HG03139 (cell line): ENCODE measurements around the gene RBM33.
"Not testable (repeated sequence)": the region's sequence is repeated elsewhere in the genome, so short reads cannot be mapped to it uniquely, and the experiment has no call there.

Experiments
- ATAC-seq: cut with Tn5 transposase; IDR thresholded peaks from one replicate; pipeline ENCODE4 v1.9.1; 2021; ENCODE audit not compliant: unreplicated experiment

The RBM33 gene, protein sequence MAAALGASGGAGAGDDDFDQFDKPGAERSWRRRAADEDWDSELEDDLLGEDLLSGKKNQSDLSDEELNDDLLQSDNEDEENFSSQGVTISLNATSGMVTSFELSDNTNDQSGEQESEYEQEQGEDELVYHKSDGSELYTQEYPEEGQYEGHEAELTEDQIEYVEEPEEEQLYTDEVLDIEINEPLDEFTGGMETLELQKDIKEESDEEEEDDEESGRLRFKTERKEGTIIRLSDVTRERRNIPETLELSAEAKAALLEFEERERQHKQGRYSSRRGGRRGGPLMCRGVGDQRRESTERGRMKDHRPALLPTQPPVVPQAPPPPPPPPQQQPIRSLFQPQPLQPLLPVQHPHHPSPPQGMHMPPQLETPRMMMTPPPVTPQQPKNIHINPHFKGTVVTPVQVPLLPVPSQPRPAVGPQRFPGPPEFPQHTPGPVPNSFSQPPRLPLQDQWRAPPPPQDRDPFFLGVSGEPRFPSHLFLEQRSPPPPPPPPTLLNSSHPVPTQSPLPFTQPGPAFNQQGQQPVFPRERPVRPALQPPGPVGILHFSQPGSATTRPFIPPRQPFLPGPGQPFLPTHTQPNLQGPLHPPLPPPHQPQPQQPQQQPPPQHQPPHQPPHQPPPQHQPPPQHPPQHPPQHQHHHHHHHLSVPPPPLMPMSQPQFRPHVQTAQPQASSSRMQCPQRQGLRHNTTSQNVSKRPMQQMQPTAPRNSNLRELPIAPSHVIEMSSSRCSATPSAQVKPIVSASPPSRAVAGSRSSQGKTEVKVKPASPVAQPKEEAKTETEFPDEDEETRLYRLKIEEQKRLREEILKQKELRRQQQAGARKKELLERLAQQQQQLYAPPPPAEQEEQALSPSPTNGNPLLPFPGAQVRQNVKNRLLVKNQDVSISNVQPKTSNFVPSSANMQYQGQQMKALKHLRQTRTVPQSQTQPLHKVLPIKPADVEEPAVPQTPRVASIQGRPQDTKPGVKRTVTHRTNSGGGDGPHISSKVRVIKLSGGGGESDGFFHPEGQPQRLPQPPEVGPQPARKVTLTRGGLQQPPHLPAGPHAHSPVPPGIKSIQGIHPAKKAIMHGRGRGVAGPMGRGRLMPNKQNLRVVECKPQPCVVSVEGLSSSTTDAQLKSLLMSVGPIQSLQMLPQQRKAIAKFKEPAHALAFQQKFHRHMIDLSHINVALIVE

DNA sequence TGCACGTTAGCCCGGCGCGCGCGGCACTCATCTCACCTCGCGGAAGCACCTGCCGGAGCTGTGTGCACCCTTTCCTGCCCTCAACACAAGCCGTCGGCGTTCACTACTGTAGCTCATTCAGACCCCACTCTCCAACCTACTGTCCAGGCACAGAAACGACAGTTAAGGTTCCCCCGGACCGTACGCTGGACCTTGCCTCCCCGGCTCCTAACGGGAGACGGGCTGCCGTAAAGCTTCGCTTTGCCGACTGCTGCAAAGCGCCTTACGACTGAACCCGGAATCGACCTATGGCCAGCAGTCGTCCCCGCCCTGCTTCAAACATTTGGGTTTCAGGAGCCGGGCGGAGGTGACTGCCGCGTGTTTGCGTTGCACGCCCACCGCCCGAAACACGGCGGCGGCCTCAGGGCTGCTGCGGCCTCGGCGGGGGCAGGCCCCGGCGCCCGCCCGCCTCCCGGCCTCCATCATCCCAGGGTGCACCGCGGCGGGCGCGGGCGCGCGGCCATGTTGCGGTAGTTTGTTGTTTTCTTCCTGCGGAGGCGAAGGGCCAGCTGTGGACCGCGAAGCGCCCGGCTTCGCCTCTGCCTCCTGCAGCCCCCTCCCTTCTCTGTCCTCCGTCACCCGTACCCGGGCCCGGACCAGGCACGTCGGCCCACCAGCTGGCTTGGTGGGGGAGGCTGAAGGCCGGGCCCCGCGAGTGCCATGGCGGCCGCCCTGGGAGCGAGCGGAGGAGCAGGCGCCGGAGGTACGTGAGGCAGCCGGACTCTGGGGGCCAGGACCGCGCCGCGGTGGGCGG lies at the start of gene RBM33:
Gene RBM33, plus strand, starts transcription at position 484 of the 793 bp plus-strand sequence. Its CDS starts 216 bp downstream, at position 700.
- ATAC-seq: peak; percentile 68

DNA sequence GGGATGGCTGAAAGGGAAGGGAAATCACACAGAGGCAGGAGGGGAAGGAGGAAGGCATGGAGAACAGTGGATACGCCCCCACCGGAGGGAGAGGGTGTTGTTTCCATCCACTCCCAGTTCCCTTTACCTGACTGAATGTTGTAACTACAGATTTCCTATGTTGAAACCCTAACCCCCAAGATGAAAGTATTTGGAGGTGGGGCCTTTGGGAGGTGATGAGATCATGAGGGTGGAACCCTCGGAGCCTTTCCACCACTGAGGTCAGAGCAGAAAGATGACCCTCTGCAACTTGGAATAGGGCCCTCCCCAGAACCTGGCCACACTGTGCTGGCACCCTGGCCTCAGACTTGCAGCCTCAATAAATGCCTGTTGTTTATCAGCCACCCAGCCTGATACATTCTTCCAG lies 49.5 kb upstream of the RBM33 start:
- no peak for ATAC-seq

DNA sequence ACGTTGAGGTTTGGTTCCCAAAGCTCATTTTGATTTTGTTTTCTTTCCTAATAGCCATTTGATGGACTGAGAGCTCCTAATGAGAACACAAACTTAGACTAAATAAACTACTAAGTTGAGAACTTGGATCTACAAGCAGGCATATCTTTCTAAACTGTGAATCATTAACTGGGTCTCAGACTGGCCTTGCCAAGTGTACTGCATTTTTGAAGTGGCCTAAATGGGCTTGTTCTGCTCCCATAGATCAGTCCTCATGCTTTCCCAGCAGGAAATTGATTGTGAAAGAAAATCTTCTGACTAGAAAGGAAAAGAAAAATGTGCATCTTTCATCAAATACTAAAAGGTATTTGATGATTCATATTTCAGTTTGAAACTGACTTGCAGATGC lies 46.7 kb upstream of the RBM33 start:
- ATAC-seq: no peak

DNA sequence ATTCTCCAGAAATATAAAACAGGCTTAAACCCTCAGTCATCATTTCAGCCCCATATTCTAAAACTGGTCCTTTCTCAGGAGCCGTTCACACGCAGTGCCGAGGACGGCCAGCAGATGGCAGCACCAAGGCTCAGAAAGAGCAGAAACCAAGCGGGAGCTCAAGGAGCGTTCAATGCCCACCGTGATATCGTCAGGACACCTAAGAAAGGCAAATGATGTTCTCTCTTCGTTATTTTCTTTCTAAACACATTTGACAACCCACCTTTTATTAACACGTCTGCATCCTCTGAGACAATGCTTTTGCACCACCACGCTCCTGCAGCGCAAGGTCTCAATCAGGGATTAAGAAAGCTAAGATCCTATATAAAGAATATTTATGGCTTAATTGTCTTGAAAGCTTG lies 45.7 kb upstream of the RBM33 start:
- ATAC-seq: peak; percentile 75

DNA sequence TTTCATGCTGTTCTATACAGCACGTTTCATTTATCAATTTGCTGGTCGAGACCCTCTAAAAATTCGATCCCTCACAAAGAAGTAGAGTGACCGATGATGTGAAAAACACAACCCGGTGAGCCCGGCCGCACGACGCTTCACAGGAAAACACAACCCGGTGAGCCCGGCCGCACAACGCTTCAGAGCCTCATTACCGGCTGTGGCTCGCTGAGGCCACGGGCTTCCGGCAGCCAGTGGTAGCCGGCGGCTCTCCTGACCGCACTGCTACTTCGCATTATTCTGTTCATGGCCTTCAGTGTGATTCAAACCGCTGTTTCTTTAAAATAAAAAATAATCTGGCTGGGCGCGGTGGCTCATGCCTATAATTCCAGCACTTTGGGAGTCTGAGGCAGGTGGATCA lies 42.3 kb upstream of the RBM33 start:
- ATAC-seq: no peak

DNA sequence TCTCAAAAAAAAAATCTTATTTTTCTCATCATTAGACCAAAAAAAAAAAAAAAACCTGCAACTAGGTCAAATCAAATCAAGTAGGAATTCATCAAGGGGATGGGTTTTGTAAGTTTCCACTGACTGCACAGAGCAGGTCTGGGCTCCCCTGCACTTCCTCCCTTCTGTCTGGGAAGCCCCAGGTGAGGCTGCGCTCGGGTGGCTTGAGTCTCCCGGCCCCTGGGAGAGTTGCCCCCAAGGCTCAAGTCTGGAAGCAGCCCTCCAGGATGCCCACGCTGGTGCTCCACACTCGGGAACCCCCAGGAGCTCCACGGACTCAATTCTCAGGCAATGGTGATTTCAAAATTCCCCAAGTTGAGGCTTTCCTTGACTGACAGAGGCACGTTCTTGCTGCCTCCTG lies 41.7 kb upstream of the RBM33 start:
- no peak for ATAC-seq

DNA sequence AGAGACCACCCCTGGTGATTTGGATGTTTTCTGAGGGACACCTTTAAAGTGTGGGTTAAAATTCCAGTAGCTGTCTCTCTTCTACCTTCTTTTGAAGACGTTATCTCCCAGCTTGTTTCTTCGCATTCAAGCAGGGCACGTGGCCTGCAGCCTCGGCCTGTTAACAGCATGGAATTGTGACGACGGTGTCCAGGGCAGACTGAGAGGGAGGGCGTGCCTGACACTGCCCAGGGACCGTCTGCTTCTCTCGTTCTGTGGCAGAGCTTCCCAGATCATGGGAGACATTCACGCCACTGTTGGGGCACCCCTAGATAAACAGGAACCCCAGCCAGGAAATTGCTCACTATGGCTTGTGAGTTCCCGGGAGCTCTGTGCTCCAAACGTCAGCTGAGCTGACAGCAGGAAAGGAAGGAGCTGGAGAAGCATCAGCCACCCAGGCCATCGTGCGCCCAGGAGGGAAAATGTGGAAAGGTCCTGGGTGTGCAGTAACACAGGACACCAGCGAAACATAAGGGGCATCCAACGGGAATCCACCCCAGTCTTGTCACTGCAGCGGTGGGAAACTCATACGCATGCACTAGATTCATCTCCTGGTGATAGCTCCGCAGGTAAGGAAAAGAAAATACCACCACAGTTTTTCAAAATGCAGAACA lies 41.1 kb upstream of the RBM33 start:
- ATAC-seq: no peak

DNA sequence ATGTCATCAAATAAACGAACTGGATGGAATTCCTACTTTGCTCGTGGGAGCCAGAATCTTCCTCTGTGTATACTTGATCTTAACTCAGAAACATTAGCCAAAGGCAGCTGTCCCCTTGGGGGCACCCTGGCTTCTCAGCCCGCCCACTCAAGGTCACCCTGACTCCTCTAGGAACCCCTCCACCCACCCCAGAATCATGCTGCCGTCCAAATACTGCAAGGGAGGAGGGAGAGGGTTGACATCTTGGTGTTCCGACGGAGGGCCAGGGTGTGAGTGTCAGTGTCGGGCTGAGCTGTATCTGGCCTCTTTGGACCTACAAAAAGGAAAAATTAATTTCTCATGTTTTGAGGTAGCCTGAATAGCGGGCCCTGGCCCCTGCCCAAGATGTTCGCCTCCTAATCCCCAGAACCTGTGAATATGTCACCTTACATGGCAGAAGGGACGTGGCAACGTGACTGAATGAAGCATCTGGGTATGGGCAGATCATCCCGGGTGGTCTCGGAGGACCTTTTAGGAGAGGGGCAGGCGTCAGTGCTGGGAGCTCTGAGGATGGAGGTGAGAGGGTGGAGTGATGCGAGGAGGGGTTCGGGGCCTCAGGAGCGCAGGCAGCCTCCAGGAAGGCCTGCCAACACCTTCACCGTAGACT lies 40.5 kb upstream of the RBM33 start:
- no peak for ATAC-seq

DNA sequence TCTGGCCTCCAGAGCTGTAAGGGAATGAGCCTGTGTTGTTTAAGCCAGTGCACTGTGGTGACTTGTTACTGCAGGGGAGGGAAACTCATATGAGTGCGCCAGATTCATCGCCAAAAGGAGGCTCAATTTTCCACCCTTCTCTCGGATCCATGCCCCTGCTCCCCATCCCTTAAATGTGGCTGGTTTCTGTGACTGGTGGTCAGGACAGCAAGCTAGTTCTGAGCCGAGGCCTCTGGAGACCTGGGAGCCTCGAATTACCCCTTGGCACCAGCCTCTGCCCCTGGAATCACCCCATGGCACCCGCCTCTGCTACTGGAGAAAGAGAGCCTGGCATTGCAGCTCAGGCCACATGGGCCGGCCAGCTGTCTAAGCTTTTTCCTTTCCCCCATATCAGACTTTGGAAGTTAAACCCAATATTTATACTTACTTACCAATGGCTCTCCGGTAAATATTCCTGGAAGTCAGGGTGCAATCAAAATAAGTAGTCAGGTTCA lies 39.9 kb upstream of the RBM33 start:
- no peak for ATAC-seq

DNA sequence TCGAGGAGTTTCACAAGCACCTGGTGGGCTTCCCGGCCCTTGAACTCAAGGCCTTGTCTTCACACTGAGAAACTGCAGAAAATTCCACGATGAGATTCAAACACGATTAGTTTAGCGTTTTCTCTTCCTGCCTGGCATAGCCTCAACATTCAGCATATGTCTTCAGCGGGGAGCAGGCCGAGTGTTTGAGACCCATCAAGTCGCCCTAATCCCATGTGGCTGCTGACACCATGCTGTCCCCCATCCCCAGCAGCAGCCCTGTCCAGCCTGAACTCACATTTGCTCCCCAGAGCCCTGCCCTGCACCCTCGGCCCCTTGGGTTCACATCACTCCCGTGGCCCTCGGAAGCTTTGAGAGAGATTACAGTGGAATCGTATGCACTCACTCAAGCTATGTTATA lies 35.3 kb upstream of the RBM33 start:
- no peak for ATAC-seq

DNA sequence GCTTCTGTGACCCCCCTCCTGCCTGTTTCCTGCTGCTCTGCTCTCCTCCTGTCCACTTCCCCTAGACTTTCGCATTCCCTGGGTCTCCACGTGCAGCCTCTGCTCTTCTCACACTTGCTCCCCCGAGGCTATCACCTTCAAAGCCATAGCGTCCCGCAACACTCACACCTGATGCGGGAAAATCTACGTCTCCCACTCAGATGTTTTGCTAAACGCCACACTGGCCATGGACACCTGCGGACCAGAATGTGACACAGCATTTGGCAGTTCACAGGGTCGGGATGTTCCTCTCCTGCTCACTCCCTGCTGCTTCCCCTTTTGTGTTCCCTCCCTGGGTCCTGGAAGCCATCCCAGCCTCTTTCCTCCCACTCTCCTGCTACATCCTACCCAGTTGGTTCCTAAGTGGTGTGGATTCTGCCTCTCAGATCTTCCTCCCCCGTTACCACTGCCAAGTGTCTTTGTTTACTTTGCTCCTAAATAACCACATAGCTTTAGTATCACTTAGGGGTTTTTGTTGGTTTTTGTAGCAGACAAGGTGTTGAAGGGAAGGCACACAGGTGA lies 33.7 kb upstream of the RBM33 start:
- no peak for ATAC-seq

DNA sequence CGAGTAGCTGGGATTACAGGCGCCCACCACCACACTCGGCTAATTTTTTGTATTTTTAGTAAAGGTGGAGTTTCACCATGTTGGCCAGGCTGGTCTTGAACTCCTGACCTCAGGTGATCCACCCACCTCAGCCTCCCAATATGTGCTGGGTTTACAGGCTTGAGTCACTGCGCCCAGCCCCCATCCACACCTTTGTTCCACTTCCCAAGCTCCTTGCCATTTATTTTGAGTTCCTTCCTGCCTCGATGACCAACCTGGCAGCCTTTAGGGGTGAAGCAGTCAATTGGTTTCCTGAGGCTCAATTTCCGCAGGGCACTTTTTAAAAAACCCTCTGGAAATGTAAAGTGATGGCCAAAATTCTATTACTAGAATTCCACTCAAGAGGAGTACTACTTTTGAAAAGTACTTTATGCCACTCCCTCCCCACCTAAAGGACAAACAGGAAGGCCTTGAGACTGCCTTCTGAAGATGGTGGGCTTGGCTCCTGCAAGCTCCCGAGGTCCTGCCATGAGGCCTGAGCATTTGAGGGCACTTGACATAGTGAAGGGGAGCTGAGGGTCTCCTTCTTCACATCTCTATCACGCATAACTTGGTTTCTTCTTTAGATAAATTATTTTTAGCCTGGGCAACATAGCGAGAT lies 32.5 kb upstream of the RBM33 start:
- no peak for ATAC-seq

DNA sequence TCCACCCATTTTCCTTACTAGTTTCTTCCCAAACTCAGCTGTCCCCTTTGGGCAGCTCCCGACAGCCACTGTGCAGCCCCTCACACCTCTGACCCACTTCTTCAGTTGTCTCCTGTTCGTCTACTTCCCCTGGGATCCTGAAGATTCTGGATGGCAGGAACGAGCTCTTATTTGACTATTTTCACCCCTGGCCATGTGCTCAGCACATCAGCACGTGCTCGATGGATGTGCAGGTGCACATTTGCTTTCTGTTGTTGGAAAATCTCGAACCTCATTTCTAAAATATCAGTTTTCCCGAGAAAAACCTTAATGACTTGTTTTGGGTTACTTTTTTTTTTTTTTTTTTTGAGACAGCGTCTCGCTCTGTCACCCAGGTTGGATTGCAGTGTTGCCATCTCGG lies 31.8 kb upstream of the RBM33 start:
- no peak for ATAC-seq

DNA sequence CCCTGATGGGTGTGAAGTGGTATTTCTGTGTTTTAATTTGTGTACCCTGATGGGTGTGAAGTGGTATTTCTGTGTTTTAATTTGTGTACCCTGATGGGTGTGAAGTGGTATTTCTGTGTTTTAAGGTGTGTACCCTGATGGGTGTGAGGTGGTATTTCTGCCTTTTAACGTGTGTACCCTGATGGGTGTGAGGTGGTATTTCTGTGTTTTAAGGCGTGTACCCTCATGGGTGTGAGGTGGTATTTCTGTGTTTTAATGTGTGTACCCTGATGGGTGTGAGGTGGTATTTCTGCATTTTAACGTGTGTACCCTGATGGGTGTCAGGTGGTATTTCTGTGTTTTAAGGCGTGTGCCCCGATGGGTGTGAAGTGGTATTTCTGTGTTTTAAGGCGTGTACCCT lies 29.4 kb upstream of the RBM33 start:
- not testable (repeated sequence) for ATAC-seq

DNA sequence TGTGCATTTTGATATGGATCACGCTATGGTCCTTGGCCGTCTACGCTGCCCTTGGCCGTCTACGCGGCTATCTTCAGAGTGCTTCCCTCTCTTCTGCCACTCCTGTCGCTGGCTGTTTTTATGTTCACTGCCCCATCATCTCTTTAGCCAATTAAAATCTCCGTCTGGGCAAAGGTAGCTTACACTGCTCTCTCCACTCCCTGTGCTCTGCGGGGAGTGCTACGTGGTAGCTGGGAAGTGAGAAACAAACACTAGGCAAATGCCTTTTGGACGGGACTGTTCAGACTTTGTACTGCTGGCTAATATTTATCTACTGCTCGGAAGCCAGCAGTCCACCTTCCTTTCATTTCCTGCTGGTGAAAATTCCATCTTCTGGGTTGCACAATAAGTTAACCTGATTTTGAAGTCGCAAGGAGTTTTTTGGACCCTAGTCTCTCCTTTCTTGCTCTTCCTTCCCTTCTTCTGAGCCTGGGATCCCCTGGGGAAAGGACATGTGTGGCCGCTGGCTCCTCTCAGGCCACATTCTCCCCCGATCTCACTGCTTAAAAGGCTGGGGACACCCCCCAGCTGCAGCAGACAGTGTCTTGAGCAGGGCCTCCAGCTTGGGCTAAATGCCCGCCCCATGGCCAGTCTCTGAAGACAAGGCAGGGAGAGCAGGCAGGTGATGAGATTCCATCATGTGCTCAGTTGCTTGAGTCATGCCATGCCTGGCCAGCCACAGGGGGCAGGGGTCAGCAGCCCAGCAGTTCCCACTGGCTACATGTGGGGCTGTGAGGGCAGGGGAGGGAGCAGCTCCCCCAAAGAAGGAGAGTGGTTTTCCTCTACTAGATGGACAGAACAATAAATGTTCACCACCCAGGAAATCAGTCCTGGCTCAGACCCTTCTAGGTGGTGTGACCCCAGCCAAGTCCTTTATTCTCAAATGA lies 25.5 kb upstream of the RBM33 start:
- ATAC-seq: no peak

DNA sequence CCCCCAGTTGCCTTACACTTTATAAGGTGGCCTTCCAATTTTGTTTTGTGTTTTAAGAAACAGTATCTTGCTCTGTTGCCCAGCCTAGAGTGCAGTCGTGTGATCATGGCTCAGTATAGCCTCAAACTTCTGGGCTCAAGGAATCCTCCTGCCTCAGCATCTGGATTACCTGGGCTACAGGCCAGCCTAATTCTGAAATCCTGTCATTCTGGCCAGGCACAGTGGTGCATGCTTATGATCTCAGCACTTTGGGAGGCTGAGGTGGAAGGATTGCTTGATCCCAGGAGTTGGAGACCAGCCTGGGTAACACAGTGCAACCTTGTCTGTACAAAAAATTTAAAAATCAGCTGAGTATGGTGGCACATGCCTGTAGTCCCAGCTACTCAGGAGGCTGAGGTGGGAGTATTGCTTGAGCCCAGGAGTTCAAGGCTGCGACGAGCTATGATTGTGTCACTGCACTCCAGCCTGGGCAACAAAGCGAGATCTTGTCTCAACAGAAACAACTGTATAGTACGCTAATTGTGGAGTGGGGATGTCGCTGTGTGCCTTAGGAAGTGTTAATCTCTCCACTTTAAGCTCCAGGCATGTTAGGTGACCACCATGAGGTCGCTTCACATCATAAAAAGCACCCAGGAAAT lies 24.7 kb upstream of the RBM33 start:
- no peak for ATAC-seq

DNA sequence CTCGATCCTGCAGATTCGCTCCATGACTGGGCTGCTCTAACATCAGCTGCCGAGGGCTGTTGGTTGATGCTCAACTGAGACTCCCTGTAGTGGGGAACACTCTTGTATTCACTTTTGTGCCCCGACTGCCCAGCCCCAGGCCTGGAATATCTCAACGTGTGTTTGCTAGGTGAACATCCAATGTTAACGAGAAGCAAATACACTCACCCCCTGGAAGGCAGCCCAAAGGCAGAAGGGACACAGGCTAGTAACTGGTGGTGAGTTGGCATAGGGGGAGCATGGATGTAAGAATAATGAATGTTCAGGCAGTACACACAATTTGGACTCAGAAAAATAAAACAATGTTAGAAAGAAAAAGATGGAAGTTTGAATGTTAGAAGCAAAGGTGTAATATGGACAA lies 24.0 kb upstream of the RBM33 start:
- no peak for ATAC-seq
